VCaP (cell line): ENCODE results near the gene XDH.

Experiments used
- H3K27ac ChIP-seq: fragments of 450-650 bp; 2 replicates; pipeline ENCODE4 v1.5.1; 2017
- TF ChIP-seq, protein P1 (sequence below): fragments of 450-650 bp; conservative IDR thresholded peaks from 2 replicates; pipeline ENCODE4 v1.5.1; 2017; ENCODE audit warnings: mild to moderate bottlenecking, moderate library complexity

Gene XDH

DNA sequence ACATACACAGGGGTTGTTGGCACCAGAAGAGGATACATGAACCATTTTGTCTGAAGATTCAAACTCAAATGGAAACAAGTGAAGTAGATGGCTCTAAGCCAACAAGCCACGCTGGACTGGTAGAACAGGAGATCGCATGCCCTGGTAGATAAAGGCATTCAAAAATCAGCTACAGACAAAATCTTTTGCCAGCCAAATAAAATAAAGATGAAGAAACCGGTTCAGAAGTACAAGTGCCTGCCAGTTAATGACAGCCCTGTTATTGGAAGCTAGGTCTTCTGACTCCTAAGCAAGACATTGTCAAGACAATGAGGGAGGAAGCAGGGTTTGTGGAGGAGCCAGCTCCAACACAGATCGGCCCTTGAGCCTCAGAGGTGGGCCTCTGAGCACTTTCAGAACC, 128.3 kb downstream of the XDH start:
- H3K27ac ChIP-seq: peak overlapping the region; percentile 57
- TF ChIP-seq, protein P1, sequence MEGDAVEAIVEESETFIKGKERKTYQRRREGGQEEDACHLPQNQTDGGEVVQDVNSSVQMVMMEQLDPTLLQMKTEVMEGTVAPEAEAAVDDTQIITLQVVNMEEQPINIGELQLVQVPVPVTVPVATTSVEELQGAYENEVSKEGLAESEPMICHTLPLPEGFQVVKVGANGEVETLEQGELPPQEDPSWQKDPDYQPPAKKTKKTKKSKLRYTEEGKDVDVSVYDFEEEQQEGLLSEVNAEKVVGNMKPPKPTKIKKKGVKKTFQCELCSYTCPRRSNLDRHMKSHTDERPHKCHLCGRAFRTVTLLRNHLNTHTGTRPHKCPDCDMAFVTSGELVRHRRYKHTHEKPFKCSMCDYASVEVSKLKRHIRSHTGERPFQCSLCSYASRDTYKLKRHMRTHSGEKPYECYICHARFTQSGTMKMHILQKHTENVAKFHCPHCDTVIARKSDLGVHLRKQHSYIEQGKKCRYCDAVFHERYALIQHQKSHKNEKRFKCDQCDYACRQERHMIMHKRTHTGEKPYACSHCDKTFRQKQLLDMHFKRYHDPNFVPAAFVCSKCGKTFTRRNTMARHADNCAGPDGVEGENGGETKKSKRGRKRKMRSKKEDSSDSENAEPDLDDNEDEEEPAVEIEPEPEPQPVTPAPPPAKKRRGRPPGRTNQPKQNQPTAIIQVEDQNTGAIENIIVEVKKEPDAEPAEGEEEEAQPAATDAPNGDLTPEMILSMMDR: no peak
